DND-41 (cell line): ENCODE results near the gene DGKG.

Experiments
- ATAC-seq: fragments of 200-7000 bp; cut with Tn5 transposase; 3 replicates; pipeline ENCODE4 v1.9.1; 2021; ENCODE audit warnings: low read depth; ENCODE audit not compliant: insufficient read depth
- DNase-seq: peaks from one replicate; pipeline ENCODE4 v3.0.0-alpha.2; 2020
- H2AFZ ChIP-seq: 2 replicates; pipeline ENCODE4 v1.6.0; 2012; ENCODE audit warnings: low read depth, low read length
- H3K27ac ChIP-seq: 2 replicates; pipeline ENCODE4 v1.5.1; 2012; ENCODE audit warnings: low read length, inconsistent platforms
- H3K27me3 ChIP-seq: fragments of 200-600 bp; sonication (generic); 2 replicates; pipeline ENCODE4 v1.6.0; 2012; ENCODE audit warnings: low read length, mild to moderate bottlenecking, inconsistent platforms; ENCODE audit not compliant: insufficient read depth, poor library complexity
- H3K36me3 ChIP-seq: 2 replicates; pipeline ENCODE4 v1.5.1; 2012; ENCODE audit warnings: low read length, inconsistent platforms; ENCODE audit not compliant: insufficient read depth
- H3K4me1 ChIP-seq: 2 replicates; pipeline ENCODE4 v1.5.1; 2012; ENCODE audit warnings: mild to moderate bottlenecking, low read length; ENCODE audit not compliant: insufficient read depth
- H3K4me2 ChIP-seq: 2 replicates; pipeline ENCODE4 v1.6.0; 2012; ENCODE audit warnings: mild to moderate bottlenecking, moderate library complexity, low read length, inconsistent platforms; ENCODE audit not compliant: insufficient read depth
- H3K4me3 ChIP-seq, 2 experiments: fragments of 200-600 bp in 1 of 2; shearing (Covaris generic) in 1 of 2; 2 replicates each; pipeline ENCODE4 v1.5.1; 2012 to 2016; ENCODE audit warnings: inconsistent platforms in 2 of 2, low read length in 2 of 2, mild to moderate bottlenecking in 2 of 2, low read depth in 1 of 2, moderate library complexity in 1 of 2
- H3K79me2 ChIP-seq: 2 replicates; pipeline ENCODE4 v1.6.0; 2012; ENCODE audit warnings: low read length, inconsistent platforms; ENCODE audit not compliant: insufficient read depth
- H3K9ac ChIP-seq: 2 replicates; pipeline ENCODE4 v1.6.0; 2012; ENCODE audit warnings: low read depth, mild to moderate bottlenecking, inconsistent platforms, low read length, moderate library complexity
- H3K9me3 ChIP-seq: 2 replicates; pipeline ENCODE4 v1.5.1; 2012; ENCODE audit warnings: low read length, moderate library complexity, mild to moderate bottlenecking, inconsistent platforms; ENCODE audit not compliant: insufficient read depth, severe bottlenecking
- H4K20me1 ChIP-seq: 2 replicates; pipeline ENCODE4 v1.6.0; 2012; ENCODE audit warnings: low read length; ENCODE audit not compliant: insufficient read depth
- EZH2 ChIP-seq: IDR thresholded peaks from 3 replicates; pipeline ENCODE4 v1.6.1; 2012; ENCODE audit warnings: borderline replicate concordance, low read depth, mild to moderate bottlenecking, moderate library complexity, low read length, inconsistent platforms; ENCODE audit not compliant: severe bottlenecking
- TF ChIP-seq, protein P1 (sequence below): IDR thresholded peaks from 2 replicates; pipeline ENCODE4 v1.5.1; 2012; ENCODE audit warnings: borderline replicate concordance, low read length, moderate library complexity, mild to moderate bottlenecking; ENCODE audit not compliant: poor library complexity, severe bottlenecking; ENCODE audit errors: extremely low read depth

The DGKG gene

DNA sequence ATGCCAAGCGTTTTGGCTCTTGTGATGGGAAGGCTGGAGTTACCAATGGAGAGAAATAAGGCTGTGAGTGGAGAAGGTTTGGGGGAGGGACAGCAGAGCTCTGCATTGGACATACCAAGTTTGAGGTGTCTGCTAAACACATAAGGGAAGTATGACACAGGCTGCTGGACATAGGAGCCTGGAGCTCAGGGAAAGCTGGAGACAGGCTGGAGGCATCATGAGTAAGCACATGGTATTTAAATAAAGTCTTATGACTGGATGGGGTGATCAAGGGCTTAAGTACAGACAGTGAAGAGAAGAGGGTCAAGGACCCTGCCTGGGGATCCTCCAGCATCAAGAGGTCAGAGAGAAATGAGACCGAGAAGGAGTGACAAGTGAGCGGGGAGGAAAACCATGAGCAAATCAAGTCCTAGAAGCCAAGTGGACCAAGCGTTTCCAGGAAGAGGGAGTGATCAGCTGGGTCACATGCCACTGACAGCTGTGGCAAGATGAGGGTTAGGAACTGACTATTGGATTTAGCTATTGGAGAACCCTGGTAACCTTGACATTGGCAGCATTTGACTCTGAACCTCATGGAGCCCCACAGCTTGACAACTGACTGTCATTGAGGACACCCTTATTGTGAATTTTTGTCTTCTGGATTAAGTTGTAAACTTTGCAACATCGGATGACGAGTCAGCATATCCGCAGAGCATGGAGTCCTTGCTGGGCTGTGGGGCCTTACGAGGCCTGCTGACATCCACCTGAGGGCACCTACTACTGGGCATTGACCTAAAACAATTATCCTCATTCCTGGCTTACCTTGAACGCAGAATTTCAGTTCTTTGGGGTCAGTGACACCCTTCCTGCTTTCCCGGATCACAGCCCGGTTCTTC, 174.4 kb downstream of the DGKG start:
- Histone ChIP-seq H3K27ac (no peak overlapping the region), H3K4me2 (no peak overlapping the region), H3K4me3 (no peak overlapping the region), H4K20me1 (no peaks in the 10 kb centered on the region), H3K4me1 (peaks cover 6% of the 10 kb centered on the region), H3K27me3 (peaks cover 4% of the 10 kb centered on the region), H2AFZ (no peak overlapping the region), H3K9ac (no peak overlapping the region), H3K79me2 (no peaks in the 10 kb centered on the region), H3K36me3 (no peaks in the 10 kb centered on the region), H3K9me3 (no peaks in the 10 kb centered on the region)
- ATAC-seq (no peak), DNase-seq (no peak)
- TF ChIP-seq, protein P1, sequence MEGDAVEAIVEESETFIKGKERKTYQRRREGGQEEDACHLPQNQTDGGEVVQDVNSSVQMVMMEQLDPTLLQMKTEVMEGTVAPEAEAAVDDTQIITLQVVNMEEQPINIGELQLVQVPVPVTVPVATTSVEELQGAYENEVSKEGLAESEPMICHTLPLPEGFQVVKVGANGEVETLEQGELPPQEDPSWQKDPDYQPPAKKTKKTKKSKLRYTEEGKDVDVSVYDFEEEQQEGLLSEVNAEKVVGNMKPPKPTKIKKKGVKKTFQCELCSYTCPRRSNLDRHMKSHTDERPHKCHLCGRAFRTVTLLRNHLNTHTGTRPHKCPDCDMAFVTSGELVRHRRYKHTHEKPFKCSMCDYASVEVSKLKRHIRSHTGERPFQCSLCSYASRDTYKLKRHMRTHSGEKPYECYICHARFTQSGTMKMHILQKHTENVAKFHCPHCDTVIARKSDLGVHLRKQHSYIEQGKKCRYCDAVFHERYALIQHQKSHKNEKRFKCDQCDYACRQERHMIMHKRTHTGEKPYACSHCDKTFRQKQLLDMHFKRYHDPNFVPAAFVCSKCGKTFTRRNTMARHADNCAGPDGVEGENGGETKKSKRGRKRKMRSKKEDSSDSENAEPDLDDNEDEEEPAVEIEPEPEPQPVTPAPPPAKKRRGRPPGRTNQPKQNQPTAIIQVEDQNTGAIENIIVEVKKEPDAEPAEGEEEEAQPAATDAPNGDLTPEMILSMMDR: no peak
- no peak for TF ChIP-seq EZH2

DNA sequence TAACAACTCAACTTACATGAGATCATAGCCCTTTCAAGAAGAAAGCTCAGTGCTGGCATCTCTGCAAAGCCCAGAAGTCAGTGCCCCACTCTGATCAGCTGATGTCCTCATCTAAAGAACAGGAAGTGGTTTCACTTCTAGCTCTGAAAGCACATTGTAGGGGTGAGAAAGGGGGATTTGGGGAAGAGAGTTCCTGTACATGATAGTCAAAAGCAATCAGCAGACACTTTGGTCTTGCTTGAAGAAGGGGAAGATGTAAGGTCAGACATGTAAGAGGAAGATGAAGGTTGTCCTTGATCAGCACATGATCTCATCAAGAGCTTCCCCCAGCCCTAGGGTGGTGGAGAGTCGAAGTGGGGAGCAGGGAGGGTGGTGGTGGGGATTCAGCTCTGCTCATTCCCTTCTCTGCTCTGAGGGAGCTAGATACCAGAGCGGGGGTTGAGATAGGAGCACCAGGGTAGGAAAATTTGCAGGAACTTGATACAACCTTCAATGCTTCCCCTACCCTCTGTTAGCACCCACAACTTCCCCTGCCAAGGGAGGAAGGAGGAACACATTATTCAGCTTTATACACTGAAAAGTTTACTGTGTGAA, 176.7 kb downstream of the DGKG start:
- no peak overlapping the region for H3K27ac ChIP-seq
- peak overlapping the region; percentile 15; the same call in 1 of the 2 replicates for H3K4me2 ChIP-seq
- no peak overlapping the region for H3K4me3 ChIP-seq

DNA sequence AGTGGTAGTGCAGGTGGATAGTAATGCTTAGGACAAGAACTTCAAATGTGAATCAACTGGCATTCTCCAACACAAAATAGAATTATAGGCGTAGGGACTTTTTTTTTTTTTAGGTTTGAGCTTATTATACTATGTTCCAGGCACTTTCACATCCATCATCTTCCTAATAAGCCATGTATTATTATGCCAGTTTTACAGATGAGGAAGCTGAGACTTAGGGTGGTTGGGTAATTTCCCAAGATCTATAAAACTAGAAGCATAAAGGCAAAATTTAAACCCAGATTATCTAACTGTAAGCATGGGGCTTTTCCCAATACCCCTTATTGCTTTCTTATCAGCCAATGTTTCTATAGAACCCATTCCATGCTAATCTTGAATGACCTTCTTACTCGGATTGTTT, 178.0 kb downstream of the DGKG start:
- Histone ChIP-seq H3K27me3 (no peaks in the 10 kb centered on the region), H3K79me2 (no peaks in the 10 kb centered on the region), H3K9me3 (no peaks in the 10 kb centered on the region), H3K4me1 (peaks cover 6% of the 10 kb centered on the region), H4K20me1 (no peaks in the 10 kb centered on the region), H2AFZ (no peak overlapping the region), H3K4me2 (no peak overlapping the region), H3K9ac (no peak overlapping the region), H3K36me3 (no peaks in the 10 kb centered on the region), H3K27ac (no peak overlapping the region), H3K4me3 (no peak overlapping the region)
- DNase-seq (no peak), ATAC-seq (no peak)
- no peak for TF ChIP-seq EZH2
- TF ChIP-seq, protein P1: no peak

More for the DNA sequence above, 176.7 kb downstream of the DGKG start:
- Histone ChIP-seq H3K79me2 (no peaks in the 10 kb centered on the region), H3K36me3 (no peaks in the 10 kb centered on the region), H2AFZ (no peak overlapping the region), H3K4me1 (peaks cover 6% of the 10 kb centered on the region), H3K9ac (no peak overlapping the region), H4K20me1 (no peaks in the 10 kb centered on the region), H3K9me3 (no peaks in the 10 kb centered on the region), H3K27me3 (no peaks in the 10 kb centered on the region)
- peak; percentile 96 for ATAC-seq
- no peak for TF ChIP-seq EZH2
- TF ChIP-seq, protein P1: no peak
- peak; percentile 61 for DNase-seq
